ENCODE measurements around the gene CCDC122. TPM values are rescaled to one million over a fixed set of nuclear protein-coding genes. Genes with fewer than 3 reads are reported as not detected.
A peak's percentile ranks its signal among the peaks of the same experiment; 100 is the strongest.

The CCDC122 gene
- total RNA-seq, 2 experiments from 2014 or later, result 1.6 to 2.1 TPM

DNA sequence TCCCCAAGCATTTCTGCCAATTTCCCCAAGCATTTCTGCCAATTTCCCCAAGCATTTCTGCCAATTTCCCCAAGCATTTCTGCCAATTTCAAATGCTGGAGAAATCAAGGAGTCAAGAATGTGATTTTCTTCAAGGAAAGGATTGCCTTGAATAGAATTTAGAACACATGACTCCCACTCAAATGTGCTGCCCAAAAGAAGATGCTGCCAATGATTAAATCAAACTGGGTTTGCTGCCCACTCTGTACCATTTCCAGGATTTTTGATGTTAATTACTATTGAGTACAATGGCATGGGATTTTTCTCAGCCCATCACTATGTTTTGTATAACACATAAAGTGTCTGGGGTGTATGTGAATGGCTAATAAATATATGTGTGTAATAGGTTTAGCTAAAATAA is 70.9 kb downstream of the CCDC122 start:
- peaks cover 4% of the 10 kb centered on the region for H3K27me3 Mint-ChIP-seq
- H3K27ac Mint-ChIP-seq, result no peak overlapping the region
- TF ChIP-seq, protein P1, sequence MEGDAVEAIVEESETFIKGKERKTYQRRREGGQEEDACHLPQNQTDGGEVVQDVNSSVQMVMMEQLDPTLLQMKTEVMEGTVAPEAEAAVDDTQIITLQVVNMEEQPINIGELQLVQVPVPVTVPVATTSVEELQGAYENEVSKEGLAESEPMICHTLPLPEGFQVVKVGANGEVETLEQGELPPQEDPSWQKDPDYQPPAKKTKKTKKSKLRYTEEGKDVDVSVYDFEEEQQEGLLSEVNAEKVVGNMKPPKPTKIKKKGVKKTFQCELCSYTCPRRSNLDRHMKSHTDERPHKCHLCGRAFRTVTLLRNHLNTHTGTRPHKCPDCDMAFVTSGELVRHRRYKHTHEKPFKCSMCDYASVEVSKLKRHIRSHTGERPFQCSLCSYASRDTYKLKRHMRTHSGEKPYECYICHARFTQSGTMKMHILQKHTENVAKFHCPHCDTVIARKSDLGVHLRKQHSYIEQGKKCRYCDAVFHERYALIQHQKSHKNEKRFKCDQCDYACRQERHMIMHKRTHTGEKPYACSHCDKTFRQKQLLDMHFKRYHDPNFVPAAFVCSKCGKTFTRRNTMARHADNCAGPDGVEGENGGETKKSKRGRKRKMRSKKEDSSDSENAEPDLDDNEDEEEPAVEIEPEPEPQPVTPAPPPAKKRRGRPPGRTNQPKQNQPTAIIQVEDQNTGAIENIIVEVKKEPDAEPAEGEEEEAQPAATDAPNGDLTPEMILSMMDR (IDR thresholded peaks at IDR 0.05), result no peak
- ChIA-PET CTCF (no interaction called here), POLR2A (no interaction called here)
- peaks cover 2% of the 10 kb centered on the region for H3K4me1 Mint-ChIP-seq (ENCODE audit: low read depth)
- no peak for ATAC-seq
- no peak overlapping the region for H3K4me3 Mint-ChIP-seq
- no peak for DNase-seq
- intact Hi-C loops (cut with micrococcal nuclease), result loop anchor here (10.0 kb wide), 1 partner anchor 724 kb away; no protein-coding TSS in a partner anchor
- no peaks in the 10 kb centered on the region for H3K36me3 Mint-ChIP-seq (ENCODE audit: low read depth)
- H3K9me3 Mint-ChIP-seq, result no peaks in the 10 kb centered on the region

DNA sequence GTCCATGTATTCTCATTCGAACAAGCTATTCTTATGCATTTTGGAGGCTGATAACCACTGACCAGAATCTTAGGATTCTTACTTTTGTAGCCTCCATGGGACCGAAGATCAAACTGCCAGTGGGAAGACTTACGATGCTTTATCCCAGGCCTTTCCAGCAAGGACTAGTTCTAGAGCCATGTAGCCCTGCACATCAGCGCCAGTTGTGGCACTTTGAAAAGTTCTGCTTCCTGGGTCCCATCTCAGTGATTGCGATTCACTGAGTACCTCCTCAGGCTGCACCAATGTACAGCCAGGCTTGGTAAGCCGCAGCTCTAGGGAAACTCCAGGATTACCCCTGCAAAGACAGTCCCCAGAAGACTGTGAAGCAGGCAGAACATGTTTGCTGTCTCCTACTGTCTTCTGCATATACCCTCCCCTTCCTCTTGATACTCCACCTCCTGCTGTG is 73.8 kb downstream of the CCDC122 start:
- Mint-ChIP-seq H3K4me1 (ENCODE audit: low read depth) (peaks cover 2% of the 10 kb centered on the region), H3K27me3 (peaks cover 2% of the 10 kb centered on the region), H3K27ac (no peak overlapping the region), H3K36me3 (ENCODE audit: low read depth) (no peaks in the 10 kb centered on the region), H3K9me3 (no peaks in the 10 kb centered on the region), H3K4me3 (no peak overlapping the region)
- CTCF ChIA-PET, result interaction anchor here (1.2 to 3.0 kb wide), 2 partner anchors 13 to 15 kb away, joined by 3 to 23 read pairs; no protein-coding TSS in a partner anchor
- DNase-seq (no peak), ATAC-seq (no peak)
- POLR2A ChIA-PET, result no interaction called here
- intact Hi-C loops (cut with micrococcal nuclease), result loop anchor here (10.0 kb wide), 1 partner anchor 721 kb away; no protein-coding TSS in a partner anchor
- TF ChIP-seq, protein P1 (IDR thresholded peaks at IDR 0.05), result no peak

- ATAC-seq (peak; percentile 74), DNase-seq (peak; percentile 24)
- Mint-ChIP-seq H3K27me3 (no peaks in the 10 kb centered on the region), H3K4me3 (no peak overlapping the region), H3K27ac (no peak overlapping the region), H3K36me3 (ENCODE audit: low read depth) (no peaks in the 10 kb centered on the region), H3K4me1 (ENCODE audit: low read depth) (peaks cover 2% of the 10 kb centered on the region), H3K9me3 (no peaks in the 10 kb centered on the region)
- ChIA-PET POLR2A (no interaction called here), CTCF (interaction anchor here (0.6 to 3.0 kb wide), 11 partner anchors 9 to 930 kb away, joined by 3 to 23 read pairs (median 3); partner anchors contain the start of gene ENOX1)
- intact Hi-C loops (cut with micrococcal nuclease), result loop anchor here (10.0 kb wide), 1 partner anchor 720 kb away; no protein-coding TSS in a partner anchor
- TF ChIP-seq, protein P1 (IDR thresholded peaks at IDR 0.05), result no peak
Measured at GRCh38 chr13:43805071-43805468, 74.5 kb downstream of the CCDC122 start.

- no peaks in the 10 kb centered on the region for H3K9me3 Mint-ChIP-seq
- no peak overlapping the region for H3K4me3 Mint-ChIP-seq
- H3K27me3 Mint-ChIP-seq, result peaks cover 3% of the 10 kb centered on the region
- TF ChIP-seq, protein P1 (IDR thresholded peaks at IDR 0.05), result peak; percentile 83
- ChIA-PET POLR2A (no interaction called here), CTCF (interaction anchor here (0.6 to 3.0 kb wide), 11 partner anchors 10 to 929 kb away, joined by 3 to 23 read pairs (median 3); partner anchors contain the start of gene ENOX1)
- no peak for DNase-seq
- ATAC-seq, result peak; percentile 50
- H3K4me1 Mint-ChIP-seq (ENCODE audit: low read depth), result peaks cover 5% of the 10 kb centered on the region
- H3K36me3 Mint-ChIP-seq (ENCODE audit: low read depth), result no peaks in the 10 kb centered on the region
- intact Hi-C loops (cut with micrococcal nuclease), result loop anchor here (10.0 kb wide), 1 partner anchor 720 kb away; no protein-coding TSS in a partner anchor
- no peak overlapping the region for H3K27ac Mint-ChIP-seq
Measured at GRCh38 chr13:43804461-43805070, 75.0 kb downstream of the CCDC122 start.

GRCh38 chr13:43802511-43802910 is 77.0 kb downstream of the CCDC122 start:
- TF ChIP-seq, protein P1 (IDR thresholded peaks at IDR 0.05), result no peak
- Mint-ChIP-seq H3K9me3 (no peaks in the 10 kb centered on the region), H3K27me3 (peaks cover 12% of the 10 kb centered on the region), H3K36me3 (ENCODE audit: low read depth) (no peaks in the 10 kb centered on the region), H3K27ac (no peak overlapping the region), H3K4me1 (ENCODE audit: low read depth) (peaks cover 7% of the 10 kb centered on the region), H3K4me3 (no peak overlapping the region)
- intact Hi-C loops (cut with micrococcal nuclease), result loop anchor here (10.0 kb wide), 1 partner anchor 718 kb away; no protein-coding TSS in a partner anchor
- DNase-seq (no peak), ATAC-seq (no peak)
- ChIA-PET CTCF (interaction anchor here (3.0 kb wide), 1 partner anchor 12 kb away, joined by 23 read pairs; no protein-coding TSS in a partner anchor), POLR2A (interaction anchor here (0.9 kb wide), 1 partner anchor 13 kb away, joined by 3 read pairs; no protein-coding TSS in a partner anchor)
